ENCODE measurements around the gene PTOV1.
A peak's percentile ranks its signal among the peaks of the same experiment; 100 is the strongest.

Gene PTOV1

DNA sequence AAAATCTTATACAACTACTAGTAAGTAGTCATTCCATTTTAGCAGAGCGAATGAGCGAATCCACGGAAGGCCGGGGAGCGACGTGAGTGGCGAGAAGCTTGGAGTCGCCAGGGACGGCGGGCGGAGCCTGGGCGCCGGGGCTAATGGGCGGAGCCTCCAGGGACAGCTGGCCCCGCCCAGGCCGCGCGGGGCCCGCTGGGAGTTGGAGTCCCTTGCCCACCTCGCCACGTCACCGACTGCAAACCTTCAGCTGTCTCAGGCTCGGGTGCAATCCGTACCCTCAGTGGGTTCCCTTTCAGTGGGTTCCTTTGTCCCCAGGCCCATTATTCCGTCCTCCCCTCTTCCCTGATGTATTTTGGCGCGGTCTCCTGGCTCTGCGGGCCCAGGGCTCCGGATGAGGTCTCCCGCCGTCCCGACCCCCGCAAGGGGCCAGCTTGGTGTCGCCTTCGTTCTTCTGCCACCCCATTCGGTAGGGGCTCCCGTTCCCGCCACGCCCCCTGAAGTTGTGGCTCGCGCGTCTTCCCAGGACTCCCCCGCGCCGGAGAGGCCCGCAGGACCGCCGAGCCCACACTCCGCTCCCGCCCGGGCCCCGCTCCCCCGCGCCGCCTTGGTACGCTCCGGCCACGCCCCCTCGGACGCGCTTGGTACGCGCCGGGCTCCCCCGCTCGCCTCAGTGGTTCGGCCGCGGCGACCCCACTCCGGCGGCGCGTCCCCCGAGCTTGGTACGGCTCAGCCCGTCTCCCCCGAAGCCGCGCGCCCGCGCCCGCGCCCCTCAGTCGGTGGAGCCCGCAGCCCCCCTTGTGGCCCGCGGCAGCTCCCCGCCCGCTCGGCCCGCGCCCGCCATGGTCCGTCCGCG is at the start of gene PTOV1:
Gene PTOV1 (plus strand): TSS at position 673 of the 856 bp plus-strand sequence.
- peak; percentile 76 to 81 for DNase-seq (ENCODE audit: low read depth in 2 of 2)

DNA sequence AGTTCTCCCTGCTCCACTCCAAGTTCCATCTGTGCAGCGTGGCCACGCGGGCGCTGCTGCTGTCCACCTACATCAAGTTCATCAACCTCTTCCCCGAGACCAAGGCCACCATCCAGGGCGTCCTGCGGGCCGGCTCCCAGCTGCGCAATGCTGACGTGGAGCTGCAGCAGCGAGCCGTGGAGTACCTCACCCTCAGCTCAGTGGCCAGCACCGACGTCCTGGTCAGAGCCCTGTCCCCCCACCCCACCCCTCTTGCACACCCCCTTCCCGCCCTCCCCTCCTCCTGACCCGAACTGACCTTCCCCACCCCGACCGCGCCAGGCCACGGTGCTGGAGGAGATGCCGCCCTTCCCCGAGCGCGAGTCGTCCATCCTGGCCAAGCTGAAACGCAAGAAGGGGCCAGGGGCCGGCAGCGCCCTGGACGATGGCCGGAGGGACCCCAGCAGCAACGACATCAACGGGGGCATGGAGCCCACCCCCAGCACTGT is 49.5 kb upstream of the PTOV1 start:
- DNase-seq (ENCODE audit: low read depth in 2 of 2), result no peak

DNA sequence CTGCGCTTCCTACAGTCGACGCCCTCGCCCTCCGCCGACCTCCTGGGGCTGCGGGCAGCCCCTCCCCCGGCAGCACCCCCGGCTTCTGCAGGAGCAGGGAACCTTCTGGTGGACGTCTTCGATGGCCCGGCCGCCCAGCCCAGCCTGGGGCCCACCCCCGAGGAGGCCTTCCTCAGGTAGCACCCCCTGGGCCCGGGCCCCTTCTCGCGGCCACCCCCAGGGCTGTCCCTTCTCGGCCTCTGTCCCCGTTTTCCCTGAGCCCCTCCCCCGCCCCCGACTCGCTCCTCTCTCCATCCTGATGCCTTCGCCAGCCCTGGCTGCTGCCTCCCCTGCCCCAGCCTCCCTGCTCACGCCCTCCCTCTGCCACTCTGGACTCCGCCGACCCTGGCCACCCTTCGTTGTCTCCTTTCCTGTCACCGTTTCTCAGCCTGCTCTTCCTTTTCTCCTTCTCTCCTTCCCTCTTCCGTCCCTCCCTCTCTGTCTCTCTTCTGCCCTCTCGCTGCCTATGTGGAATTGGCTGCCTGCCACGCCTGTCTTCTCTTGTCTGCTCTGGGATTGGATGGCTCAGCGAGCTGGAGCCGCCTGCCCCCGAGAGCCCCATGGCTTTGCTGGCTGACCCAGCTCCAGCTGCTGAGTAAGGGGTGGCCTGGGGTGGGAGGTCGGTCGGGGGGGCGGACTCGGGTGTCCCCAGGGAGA is 48.8 kb upstream of the PTOV1 start:
- no peak for DNase-seq (ENCODE audit: low read depth in 2 of 2)

DNA sequence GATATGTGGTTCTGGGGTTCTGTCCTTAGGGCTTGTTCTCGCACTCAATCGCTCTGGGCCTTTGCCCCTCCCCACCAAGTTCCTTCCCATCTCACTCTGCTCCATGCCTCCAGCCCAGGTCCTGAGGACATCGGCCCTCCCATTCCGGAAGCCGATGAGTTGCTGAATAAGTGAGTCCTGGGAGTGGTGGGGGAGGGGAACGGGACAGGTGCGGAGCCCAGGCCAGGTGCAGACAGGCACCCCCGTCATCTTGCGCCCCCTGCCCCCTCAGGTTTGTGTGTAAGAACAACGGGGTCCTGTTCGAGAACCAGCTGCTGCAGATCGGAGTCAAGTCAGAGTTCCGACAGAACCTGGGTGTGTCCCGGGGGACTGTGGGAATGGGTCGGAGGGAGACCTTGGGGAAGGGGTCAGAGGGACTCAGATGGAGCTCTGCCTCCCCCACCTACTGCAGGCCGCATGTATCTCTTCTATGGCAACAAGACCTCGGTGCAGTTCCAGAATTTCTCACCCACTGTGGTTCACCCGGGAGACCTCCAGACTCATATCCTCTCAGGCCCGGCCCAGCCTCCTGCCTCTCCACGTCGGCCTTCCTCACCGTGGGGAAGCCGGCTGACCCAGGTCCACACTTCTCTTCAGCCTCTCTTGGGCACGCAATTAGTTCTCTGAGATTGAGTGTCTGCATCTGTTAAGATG is 48.0 kb upstream of the PTOV1 start:
- DNase-seq (ENCODE audit: low read depth in 2 of 2), result no peak

DNA sequence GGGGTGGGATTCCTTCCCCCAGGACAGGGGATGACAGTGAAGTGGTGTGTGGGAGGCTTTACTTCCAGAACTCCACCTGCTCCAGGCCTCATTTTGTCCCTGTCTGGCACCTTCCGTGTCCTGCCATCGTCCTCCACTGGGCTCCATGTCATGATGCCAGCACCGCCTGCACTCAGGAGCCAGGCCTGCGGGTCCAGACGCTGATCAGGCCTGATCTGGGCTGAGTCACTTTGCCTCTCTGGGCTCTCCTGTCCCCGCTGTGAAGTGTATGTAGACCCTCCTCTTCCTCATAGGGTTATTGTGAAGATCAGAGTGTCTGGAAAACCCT is 47.5 kb upstream of the PTOV1 start:
- DNase-seq (ENCODE audit: low read depth in 2 of 2), result no peak

DNA sequence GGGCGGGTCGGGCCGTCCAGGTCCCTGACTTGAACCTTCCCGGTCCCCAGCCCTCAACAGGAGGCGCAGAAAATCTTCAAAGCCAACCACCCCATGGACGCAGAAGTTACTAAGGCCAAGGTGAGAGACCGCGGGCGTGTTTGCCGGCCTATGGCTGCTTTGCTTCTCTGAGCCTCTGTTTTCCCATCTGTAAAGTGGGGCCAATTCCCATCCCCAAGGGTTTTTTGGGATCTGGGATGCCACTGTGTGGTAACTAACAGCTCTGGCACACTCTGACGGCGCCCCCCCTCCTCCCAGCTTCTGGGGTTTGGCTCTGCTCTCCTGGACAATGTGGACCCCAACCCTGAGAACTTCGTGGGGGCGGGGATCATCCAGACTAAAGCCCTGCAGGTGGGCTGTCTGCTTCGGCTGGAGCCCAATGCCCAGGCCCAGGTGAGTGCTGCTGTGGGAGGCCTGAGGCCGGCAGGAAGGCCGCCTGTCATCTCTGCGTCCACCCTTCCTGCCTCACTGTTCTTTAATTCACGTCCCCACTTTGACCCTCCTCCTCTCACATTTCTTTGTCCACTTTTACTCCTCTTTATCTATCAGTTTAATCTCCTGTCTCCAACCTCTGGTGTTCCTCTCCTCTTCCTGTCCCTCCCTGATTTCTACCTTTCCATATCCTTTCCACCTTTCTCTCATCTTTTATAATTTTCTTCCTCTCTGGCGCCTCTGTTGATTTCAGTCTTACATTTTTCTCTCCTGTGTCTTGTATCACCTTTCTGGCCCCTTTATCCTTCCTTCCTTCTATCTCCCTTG is 44.9 kb upstream of the PTOV1 start:
- DNase-seq (ENCODE audit: low read depth in 2 of 2), result no peak

DNA sequence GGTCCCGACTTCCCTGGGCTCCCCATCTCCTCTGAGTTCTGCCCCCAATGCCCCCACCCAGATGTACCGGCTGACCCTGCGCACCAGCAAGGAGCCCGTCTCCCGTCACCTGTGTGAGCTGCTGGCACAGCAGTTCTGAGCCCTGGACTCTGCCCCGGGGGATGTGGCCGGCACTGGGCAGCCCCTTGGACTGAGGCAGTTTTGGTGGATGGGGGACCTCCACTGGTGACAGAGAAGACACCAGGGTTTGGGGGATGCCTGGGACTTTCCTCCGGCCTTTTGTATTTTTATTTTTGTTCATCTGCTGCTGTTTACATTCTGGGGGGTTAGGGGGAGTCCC is 44.4 kb upstream of the PTOV1 start:
- DNase-seq (ENCODE audit: low read depth in 2 of 2), result no peak

DNA sequence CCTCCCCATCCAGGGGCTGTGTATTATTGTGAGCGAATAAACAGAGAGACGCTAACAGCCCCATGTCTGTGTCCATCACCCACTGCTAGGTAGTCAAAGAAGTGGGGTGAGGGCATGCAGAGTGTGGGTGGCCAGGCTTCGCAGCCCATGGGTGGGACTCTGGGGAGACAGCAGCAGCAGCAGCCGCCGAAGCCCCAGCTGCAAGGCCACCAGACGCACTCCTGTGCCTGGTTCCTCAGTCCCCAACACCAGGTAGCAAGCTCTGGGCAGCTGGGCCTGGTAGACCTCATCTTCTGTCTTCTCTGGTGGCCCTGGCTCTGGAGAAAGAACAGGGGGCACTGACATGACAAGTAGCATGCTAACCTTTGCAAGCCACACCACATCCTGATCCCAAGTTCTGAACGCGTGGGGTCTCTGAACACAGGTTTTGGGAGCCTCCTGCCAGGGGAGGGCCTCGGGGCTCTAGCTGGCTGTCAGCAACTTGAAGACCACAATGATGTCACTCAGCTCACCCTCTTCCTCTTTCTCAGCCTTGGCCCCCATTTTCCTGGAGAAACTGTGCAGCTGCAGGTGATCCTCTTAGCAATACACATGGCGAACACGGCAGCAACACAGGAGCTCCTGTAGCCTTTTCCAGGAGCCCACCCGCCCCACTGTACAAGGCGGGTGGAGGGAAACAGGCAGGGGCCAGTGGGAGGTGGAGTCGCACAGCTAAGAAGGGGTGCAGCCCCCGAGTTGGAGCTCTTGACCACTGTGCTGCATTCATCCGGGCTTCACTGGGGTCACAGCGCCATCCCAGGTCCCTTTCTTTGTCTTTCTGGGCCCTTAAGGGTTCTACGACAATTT is 43.7 kb upstream of the PTOV1 start:
- DNase-seq (ENCODE audit: low read depth in 2 of 2), result no peak

DNA sequence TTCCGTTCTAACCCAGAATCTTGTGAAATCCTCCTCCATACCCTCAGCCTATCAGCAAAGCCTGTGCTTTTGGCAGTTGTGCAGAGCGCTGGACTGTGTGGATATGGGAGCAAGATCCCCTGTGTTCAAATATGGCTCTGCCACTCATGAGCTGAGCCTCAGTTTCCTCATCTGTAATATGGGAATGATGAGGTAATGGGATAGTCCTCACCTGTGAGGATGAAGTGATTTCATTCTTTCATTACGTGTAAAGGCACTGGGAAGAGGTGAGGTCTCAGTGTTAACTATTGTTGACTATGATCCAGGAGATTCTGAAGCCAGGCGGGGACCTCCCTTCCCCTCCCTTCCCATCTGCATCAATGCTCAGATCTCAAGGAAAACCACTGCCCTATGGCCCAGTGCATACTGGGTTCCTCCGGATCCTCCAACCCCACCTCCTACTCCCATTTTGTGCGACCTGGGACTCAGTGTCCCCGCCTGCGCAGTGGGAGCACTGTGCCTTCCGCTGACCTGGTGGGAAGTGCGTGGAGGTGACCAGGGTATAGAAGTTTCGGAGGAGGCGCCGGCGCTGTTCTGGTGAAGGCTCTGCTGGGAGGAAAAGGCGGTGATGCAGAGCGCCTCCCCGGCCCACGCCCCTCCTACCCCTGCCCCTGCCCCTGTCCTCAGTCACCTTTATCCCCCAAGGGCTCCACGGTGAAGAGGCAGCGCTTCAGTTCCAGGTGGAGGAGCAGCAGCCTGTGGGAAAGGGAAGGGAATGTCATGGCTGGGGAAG is 42.9 kb upstream of the PTOV1 start:
- DNase-seq (ENCODE audit: low read depth in 2 of 2), result no peak

DNA sequence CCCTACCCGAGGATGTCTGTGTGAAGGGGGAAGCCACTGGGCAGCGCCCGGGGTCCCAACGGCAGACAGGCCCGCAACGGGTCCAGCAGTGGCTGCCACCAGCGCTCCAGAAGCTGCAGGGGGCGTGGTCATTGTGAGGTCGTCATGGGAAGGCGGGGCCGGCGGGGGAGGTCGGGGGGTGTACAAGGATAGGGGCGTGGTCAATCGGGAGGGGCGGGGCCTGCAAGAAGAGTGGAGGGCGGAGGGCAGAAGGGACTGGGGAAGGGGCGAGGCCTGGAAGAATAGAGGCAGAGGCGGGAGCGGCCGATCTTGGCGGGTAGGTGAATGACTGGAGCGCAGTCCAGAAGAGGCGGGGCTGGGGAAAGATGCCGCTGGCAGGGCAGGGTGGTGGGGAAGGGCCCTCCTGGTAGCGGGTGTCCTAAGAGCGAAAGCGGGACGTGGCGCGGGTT is 42.2 kb upstream of the PTOV1 start:
- DNase-seq (ENCODE audit: low read depth in 2 of 2), result peak; percentile 81 to 86

DNA sequence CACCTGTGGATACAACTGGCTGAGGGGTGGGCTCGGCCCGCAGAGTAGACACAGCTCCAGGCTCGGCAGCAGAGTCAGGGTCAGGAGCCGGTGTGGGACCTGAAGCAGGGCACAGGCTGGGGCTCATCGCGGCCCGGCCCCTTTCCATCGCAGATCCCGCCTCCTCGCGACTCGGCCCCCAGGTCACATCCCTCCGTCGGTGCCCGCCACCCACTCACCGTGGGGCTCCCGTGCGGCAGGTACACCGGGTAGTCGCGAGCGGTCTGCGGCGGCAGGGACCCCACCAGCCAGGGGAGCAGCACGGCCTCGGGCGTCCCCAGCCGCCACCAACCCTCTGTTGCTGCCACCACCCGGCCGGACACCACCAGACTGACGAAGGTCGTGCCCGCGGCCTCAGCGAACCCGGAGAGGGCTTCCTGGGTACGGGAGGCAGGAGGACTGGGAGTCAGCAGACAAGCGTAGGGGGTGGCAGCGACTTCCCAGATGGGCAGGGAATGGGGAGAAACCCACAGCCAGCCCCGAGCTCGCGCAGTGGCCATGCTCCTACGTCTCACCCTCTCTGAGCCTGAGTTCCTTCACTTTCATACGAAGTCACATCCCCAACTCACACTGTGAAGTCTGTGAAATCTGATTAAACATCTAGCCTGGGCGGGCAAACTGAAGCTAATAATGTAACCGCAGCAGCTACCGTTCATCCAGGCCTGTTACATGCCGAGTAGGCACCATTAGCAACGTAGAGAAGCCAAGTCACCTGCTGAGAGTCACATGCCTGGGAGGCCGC is 41.6 kb upstream of the PTOV1 start:
- DNase-seq (ENCODE audit: low read depth in 2 of 2), result peak; percentile 8 to 19

DNA sequence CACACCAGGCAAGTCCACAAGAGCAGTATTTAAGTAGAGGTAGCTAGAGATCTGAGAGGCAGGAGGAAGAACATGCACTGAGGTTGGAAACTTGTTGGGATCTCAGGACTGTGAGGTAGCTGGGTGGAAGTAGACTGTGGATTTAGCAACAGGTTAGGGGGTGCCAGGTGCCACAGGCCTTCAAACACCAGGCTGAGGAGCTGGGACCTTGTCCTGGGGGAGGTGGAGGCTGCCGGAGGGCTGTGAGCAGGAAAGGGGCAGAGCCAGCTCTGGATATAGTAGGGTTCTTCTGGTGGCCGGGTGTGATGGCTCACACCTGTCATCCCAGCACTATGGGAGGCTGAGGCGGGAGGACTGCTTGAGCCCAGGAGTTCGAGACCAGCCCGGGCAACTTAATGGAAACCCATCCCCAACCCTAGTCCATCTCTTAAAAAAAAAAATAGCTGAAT is 41.0 kb upstream of the PTOV1 start:
- DNase-seq (ENCODE audit: low read depth in 2 of 2), result no peak

DNA sequence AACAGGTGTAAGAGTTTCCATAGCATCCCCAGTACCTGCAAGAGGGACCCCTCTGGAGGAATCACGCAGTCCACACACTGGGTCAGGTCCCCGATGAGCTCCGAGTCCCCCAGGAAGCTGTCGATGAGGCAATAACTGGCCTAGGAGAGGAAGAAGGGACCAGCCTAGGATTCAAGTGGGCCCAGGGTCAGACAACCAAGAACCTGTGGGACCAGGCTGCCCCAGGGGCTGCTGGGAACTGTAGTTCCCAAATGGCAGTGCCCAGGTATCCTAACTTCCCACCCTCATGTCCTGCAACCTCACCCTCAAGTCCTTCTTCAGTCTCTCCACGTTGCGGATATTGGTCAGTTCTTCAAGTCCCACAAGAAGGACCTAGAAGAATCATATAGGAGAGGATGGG is 39.6 kb upstream of the PTOV1 start:
- DNase-seq (ENCODE audit: low read depth in 2 of 2), result no peak

DNA sequence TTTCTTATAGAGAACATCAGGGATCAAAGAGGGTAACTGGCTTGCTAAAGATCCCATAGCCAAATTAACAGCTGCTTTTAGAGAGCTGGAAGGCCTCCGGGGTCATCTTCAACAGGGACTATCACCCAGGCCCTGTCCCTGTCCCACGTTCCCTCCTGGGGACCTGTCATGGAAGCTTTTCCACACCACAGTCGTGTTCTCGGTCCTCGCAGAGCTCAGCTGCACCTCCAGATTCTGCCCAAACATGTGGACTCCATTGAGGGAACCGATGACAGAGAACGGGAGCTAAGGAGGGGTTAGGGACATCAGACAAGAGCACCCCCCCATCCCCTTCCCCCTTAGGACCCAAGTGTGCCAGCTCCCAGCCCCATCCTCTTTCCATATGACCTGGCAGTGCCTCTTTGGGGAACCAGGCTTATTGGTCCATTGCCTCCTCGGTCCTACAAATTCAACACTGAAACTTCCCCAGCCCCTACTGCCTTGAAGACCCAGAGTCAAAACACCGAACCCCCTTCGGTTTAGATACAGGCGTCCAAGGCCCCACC is 38.4 kb upstream of the PTOV1 start:
- DNase-seq (ENCODE audit: low read depth in 2 of 2), result no peak

DNA sequence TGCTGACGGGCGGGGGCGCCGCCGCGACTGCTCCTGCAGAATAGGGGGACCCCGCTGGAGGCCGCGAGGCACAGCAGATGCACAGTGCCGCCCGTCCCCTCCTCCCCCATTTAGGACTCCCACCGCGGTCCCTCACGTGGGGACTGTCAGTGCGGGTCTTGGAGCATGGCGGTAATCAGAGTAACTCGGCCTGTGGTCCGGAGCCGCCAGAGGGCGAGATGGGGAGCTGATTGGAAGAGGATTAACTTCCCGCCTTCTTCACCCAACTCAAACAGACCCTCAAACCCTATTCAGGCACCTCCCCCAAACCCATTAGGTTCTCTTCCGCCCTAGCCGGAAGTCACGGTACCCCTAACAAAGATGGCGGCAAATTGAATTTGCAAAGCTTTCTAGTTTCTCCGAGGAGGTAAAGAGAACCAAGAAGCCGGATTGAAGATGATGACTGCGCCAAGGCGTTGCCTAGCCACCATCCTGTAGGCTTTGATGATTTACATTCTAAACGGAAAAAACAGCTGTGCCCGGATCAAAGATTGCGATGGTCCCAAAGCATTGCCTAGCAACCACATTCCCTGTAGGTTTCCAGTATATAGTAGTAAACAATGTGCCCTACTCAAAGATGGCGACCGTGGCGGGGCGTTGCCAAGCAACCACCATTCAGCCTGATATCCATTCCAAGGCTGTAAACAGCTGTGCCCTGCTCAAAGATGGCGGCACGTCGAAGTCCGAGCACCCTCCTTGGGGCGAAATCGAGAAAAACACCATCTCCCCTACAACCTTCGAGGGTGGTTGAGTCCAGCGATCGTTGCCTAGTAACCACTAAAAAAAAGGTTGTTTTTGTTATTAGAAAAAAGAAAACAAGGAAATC is 37.7 kb upstream of the PTOV1 start, which contains the start of gene FUZ:
Gene FUZ (minus strand): TSS at position 296 of the 865 bp plus-strand sequence. CDS start 186 bp downstream, at position 110.
- peak; percentile 76 to 85 for DNase-seq (ENCODE audit: low read depth in 2 of 2)

DNA sequence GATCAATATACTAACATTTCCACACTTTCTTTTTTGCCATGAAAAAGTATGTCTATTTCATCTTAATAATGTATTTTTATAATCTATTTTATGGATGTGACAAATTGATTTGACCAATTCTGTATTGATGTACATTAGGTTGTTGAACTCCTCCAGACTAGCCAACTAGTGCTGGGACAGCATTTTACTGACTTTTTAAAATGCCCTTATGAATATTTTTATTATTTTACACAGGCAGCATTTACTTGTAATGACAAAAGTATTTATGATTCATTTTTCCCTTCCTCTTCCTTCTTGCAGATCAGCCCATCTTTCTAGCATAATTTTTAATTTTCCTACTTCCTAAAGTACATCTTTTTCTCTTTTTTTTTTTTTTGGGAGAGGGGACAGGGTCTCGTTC is 36.9 kb upstream of the PTOV1 start:
- DNase-seq (ENCODE audit: low read depth in 2 of 2), result no peak

DNA sequence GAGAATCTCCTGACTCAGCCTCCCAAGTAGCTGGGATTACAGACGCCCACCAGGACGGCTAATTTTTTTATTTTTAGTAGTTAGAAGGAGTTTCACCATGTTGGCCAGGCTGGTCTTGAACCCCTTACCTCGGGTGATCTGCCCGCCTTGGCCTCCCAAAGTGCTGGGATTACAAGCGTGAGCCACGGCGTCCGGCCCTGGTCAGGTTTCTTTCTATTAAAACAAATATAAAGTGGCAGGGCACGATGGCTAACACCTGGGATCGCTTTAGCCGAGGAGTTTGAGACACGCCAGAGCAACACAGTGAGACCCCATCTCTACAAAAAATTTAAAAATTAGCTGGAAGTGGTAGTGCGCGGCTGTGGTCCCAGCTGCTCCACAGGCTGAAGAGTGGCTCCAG is 34.4 kb upstream of the PTOV1 start:
- DNase-seq (ENCODE audit: low read depth in 2 of 2), result no peak
